GM18508 (cell line): ENCODE results near the gene PRRG4.
"Not testable (repeated sequence)": the region's sequence is repeated elsewhere in the genome, so short reads cannot be mapped to it uniquely, and the experiment has no call there.

ENCODE experiments used
- ATAC-seq: cut with Tn5 transposase; IDR thresholded peaks from one replicate; pipeline ENCODE4 v1.9.1; 2021; ENCODE audit warnings: moderate number of reproducible peaks; ENCODE audit not compliant: insufficient read depth, unreplicated experiment

The PRRG4 gene

DNA sequence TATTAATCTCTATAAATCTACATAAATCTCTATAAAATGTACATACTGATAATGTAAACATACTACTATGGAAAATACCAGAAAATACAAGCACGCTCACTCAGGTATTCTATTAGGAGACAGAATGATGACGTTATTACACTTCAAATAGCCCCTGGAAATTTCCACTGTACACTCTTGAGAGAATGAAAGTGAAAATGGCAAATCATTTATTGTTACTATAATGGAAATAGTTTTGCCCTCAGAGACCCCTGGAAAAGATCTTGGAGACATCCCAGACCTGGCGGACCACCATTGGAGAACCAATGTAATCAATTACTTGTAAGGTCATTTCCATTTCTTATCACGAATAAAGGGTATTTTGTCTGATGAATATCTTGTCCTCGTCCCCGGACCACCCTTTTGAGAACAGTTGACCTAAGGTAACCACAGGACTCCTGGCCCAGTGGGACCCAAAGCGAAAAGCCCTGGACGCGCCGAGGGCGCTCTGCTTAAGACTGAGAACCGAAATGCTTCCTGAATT is 509 bp upstream of the PRRG4 start:
- ATAC-seq = peak; percentile 41

DNA sequence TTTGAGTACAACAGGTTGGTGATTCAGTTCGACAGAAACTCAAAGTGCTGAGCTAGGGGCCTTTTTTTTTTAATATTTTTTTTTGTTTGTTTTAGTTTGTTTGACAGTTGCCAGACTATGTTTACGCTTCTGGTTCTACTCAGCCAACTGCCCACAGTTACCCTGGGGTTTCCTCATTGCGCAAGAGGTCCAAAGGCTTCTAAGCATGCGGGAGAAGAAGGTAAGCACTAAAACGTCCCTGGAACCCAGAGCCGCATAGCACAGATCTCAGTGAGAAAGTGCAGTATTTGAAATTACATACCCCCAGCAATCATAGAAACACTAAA is 649 bp downstream of the PRRG4 start:
- ATAC-seq = peak; percentile 9

DNA sequence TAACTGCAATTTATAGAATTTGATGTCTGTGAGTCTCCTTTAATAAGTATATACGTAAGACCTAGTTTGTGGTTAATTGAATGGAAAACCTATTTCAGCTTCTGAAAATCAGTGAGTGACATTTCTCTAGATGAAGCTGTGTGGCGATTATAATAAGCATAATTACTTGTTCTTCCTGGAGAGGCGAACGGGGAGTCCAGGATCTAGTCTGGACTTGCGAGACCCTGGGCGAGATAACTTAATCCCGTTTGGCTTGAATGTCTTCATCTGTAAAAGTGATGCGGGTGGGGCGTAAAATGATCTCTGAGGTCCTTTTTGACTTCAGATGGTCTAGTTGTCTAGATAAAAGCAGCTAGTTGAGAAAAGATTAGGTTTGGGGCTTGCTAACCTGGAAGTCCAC is 1.1 kb downstream of the PRRG4 start:
- no peak for ATAC-seq

DNA sequence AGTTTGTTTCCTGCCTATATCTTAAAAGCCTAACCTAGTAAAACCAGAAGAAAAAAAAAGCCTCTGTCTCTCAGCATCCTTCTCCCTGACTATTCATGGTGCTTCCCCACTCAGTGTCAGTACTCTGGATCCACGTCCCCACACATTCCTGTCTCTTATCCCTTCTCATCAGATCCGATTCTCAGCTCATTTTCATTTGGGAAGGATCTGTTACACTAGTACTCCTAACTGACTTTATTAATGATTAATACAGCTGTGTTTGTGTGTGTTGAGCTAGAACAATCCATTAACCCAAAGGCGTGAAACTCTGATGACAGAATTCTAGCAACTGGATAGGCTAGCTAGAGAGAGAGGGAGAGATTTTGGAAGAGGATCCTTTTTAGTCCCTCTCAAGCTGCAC is 1.5 kb downstream of the PRRG4 start:
- no peak for ATAC-seq

DNA sequence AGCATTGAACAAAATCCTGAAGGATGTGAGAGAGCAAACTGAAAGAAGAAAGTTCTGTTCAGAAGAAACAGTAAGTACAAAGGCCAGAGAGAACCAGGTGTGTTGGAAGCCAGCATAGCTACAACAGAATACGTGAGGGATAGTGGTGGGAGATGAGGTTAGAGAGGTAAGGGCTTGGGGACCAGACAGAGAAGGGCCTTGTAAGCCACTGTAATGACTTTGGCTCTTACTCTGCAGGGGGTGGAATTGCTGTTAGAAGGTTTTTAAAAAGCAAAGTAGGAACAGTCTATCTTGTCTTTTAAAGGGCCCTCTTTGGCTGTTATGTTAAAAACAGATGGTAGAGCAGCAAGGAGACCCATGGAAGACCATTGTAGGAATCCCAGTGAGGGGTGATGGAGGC is 4.2 kb downstream of the PRRG4 start:
- ATAC-seq = no peak

DNA sequence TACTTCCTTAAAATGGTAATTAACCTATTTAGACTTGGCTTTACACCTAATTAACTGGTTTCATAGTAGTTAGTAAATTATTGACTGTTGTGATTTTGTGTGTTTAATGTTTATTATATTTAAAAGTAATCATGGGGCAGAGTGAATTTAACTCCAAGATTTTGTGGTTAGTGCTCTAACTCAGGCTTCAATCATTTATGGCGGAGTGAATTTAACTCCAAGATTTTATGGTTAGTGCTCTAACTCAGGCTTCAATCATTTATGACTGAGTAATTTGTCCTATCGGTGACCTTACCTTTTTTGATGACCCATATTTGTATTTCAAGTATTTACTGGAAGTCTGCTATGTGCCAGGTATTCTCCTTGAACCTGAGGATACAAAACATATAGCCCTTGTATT is 7.2 kb downstream of the PRRG4 start:
- ATAC-seq = no peak

DNA sequence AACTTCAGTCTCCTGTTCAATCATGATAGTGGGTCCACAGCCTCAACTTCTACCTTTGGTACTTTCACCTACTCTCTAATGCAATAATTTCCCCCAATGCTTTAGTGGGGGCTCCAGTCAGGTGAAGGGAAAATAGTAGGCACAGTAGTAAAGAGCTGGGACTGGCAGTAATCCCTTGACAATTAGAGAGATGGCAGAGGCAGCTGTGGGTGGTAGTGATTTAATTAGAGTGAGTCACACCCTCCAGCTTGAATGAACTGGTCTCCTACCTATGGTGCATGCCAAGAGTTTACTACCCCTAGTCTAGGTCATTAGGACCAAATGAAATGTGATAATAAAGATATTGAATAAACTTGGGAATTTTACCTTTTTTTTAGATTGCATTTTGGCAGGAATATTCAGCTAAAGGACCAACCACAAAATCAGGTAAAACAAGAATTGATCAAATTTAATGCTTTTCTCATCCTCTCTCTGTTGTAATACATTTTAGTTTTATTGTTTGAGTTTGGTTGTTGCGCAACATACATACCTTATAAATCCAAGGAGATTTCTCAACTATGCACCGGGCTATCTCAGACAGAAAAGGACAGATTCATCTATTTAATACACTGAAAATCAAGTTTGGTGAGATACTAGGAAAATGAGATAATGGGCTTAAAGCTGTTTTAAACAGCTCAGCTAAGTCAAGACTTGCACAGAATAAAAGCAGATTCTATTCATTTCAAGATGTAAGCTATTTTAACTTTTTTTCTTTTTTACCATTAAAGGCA is 9.0 kb downstream of the PRRG4 start:
- no peak for ATAC-seq

DNA sequence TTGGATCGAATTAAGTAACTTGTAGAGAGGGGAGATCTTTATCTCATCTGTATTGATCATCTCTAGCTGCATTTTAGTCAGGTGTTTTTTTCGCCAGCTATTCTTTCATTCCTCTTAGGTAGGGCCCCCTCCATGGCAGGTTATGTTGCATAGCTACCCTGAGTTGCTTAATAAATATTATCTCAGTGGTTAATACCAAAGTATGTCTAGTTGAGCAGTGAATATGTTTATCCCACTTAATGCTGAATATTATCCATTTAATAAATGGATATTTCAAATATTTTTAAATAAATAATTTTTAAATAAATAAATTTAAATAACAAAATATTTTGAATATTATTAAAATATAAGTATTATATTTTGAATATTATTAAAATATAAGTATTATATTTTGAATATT is 9.6 kb downstream of the PRRG4 start:
- ATAC-seq = no peak

DNA sequence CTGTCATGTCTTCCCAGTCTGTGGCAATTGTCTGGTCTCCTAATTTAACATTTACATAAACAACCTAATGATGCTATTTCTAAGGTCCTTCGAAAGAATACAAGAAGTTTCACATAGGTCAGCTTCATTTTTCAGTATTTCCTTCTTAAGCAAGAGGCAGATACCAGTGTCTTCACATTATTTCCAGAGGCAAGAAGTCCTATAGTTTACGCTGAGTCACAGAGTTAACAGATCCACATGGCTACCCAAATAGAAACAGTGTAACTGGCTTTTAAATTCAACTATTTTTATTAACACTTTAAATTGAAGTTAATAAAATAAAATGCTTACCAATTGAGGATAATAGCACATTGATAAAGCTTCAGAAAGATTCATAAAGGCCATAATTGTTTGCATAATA is 10.9 kb downstream of the PRRG4 start:
- no peak for ATAC-seq

DNA sequence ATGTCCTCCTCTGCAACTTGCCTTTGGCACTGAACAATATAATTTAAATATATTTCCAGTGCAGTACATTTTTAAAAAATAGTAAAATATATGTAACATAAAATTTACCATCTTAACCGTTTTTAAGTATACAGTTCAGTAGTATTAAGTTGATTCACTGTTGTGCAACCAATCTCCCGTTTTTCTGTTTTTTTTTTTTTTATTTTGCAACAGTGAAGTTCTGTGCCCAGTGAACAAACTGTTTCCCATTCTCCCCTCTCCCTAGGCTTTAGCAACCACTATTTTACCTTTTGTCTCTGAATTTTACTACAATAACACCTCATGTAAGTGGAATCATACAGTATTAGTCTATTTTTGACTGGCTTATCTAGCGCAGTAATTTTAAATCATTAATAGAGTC is 13.8 kb downstream of the PRRG4 start:
- no peak for ATAC-seq

DNA sequence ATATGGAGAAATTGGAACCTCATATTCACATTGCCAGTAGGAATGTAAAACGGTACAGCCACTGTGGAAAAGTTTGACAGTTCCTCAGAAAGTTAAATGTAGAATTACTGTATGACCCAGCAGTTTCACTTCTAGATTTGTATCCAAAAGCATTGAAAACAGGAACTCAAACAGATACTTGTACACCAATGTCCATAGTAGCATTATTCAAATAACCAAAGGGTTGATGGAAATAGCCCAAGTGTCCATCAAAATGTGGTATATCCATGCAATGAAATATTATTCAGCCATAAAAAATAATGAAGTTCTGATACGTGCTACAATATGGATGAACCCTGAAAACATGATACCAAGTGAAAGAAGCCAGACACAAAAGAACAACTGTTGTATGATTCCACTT is 17.8 kb downstream of the PRRG4 start:
- no peak for ATAC-seq

DNA sequence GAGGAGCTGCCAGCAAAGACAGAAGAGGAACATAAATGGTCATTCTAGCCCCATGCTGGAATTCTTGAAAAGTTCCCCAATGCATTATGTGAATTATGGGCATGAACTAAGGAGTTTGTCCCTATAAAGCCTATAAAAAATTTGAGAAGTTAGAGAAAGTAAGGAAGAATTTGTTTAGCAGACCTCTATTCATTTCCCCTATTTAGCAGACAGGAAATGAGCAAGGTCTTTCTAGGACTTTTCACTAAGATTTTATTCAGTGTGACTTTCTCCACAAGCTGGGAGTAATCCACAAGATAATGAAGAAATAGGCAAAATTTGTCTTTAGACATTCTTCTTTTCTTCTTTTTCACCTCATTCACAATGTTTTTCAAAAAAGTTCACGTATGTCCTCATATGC is 20.0 kb downstream of the PRRG4 start:
- no peak for ATAC-seq

DNA sequence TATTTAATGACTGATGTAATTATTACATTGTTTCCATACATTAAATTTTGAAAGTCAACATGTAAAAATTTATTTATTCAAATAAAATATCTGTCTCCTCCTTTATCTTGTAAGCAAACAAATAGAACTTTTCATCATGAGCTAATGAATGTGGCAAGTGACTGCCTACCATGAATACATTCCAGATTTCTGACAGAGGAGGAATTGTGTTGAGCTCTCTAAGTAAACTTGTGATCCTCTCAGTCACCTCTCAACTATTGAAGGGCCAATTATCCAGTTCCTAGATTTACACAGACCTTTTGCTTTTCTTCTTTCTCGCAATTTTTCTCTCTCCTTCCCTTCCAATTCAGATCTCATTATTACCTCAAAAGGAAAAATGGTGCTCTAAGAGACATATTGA is 21.5 kb downstream of the PRRG4 start:
- no peak for ATAC-seq

DNA sequence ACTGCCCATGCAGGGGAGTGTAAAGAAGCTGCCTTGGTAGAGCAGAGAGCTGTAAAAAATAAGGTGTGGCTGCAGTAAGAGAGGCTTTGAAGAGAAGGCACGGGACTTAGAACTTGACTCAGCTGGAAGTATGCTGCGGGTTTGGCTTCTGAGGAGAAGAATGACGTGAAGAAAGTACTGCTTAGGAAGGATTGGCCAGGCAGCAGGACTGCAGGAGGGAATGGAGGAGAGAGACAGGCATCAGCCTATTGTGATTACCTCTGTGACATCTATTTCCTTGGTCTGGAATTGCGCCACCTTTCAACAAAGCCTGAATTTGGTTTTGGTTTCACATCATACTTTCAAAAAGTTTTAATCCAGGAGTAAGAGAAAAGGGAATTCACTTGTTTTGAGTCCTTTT is 22.5 kb downstream of the PRRG4 start:
- ATAC-seq = no peak

DNA sequence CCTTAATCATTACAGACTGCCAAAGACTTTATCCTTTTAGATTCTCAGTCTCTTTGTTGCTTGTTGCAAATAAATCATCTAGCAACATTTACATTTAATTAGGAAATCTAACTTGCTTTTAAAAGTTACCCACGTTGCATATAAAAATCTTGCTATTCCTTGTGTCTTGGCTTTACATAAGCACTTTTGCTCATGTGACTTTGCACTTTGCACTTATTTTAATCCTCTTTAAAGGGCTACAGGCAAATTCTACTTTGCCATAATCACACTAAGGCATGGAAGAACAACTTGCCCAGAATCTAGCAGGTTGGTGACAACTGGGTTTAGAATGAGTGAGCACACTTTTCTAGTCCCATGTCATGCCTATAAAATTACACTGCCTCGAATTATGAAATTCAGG is 25.9 kb downstream of the PRRG4 start:
- no peak for ATAC-seq

DNA sequence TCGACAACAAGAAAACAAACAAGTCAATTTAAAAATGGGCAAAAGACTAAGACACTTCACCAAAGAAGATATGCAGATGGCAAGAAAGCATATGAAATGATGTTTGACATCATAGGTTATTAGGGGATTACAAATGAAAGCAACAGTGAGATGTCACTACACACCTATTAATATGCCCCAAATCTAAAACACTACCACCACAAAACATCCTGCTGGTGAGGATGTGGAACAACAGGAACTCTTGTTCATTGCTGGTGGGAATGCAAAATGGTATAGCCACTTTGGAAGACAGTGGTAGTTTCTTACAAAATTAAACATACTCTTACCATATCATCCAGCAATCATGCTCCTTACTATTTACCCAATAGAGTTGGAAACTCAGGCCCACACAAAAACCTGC is 29.0 kb downstream of the PRRG4 start:
- ATAC-seq = no peak

DNA sequence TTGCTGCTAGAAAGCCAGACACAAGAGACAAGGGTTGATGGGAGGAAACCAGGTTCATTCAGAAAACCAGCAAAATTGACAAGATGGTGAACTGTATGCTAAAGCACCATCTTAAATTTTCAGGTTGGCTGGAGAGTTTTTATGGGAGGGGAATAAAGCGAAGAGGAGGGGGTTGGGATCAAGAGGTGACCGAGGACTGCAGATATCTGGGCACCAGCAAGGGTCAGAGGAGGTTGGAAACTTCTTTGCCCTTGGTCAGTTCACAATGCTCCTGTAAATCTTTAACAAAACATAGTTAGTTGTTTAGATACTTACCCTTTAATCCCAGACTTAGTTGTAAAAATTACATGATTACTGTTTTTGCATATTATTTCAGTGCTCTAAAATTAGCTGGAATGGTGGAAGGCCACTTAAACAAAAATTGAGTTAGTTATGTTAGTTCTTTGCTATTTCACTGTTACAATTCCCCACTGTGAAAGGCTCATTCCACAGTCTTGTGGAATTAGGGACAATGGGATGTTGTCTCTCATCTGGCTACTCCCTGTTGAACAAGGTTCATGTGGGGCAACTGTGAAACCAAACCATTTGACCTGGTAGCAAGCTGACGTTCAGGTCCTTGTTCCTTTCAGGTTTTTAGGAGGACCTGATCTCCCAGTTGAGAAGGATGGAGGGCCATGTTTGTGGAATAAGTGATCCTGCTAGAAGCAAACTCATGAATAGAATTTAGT is 32.3 kb downstream of the PRRG4 start:
- ATAC-seq = no peak

DNA sequence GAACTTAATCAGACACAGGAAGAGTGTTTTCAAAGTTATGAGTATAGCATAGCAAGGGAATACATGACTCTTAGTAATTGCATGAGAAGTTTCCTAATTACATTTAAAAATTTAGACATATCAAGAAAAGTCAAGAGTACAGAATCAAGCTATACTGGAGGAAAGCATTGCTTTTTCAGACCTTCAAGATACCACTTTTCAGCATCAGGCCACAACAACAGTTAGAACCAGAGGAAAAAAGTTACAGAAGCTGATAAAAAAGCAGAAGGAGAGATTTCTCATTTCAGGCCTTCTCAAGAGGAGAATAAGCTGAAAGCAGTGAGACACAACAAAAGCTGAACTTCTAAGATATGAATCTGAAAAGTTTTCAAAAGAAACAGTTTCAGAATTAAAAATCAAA is 34.8 kb downstream of the PRRG4 start:
- ATAC-seq = no peak

DNA sequence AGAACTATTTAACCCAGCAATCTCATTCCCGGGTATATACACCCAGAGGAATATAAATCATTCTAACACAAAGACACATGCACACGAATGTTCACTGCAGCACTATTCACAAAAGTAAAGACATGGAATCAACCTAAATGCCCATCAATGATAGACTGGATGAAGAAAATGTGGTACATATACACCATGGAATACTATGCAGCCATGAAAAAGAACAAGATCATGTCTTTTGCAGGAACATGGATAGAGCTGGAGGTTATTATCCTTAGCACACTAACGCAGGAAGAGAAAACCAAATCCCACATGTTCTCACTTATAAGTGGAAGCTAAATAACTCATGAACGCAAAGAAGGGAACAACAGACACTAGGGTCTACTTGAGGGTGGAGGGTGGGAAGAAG is 39.0 kb downstream of the PRRG4 start:
- not testable (repeated sequence) for ATAC-seq

DNA sequence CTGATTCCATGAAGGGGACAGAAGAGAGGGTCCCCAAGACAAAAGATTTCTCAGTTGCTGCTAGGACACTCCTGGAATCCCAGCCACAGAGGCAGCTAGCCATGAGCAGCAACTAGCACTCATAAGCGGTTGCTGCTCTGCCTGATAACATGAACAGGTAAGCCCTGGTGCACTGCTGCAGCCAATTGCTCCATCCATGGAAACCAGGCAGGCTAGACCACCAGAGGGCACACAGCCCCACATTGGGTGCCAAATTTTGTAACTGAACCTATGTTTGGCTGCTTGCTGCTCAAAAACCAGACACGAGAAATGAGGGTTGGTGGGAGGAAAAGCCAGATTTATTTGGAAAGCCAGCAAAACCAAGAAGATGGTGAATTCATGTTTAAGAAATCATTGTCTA is 40.9 kb downstream of the PRRG4 start:
- no peak for ATAC-seq

DNA sequence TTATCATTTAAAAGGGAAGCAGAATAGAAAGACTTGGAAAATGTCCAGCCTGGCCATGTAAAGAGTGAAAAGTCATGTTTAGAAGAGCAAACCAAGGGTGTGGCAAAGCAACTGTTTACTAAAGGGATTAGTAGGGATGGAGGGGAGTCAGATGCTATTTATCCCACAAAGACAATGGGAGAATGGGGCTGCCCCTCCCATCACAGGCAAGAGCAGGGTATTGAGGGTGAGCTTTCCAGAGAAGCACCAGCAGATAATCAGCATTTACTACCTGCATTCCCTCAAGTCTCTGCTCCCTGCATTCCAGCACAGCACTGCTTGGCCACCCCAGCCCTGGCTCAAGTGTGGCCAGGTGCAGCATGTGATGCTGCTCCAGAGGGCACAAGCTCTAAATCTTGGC is 44.4 kb downstream of the PRRG4 start:
- no peak for ATAC-seq

DNA sequence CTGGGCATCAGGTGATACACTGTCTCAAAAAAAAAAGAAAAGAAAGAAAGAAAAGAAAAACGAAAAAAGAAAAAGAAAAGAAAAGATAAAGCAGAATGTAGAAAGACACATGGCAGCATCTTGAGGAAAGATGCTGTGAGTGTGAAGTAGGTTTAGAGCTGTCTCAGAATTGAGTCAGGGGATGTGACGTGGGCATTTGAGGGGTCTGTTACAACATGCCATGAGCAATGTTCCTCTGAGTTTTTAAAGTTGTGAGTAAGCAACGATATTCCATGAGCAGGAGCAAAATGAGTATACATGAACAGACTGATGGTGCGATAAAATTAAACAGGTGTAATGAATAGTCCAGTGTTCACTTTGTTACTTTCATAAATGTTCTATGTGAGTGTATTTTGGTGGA is 51.6 kb downstream of the PRRG4 start:
- no peak for ATAC-seq
